ENCODE measurements around the gene TSPAN12.
"Not testable (repeated sequence)": the region's sequence is repeated elsewhere in the genome, so short reads cannot be mapped to it uniquely, and the experiment has no call there.

TSPAN12 gene

GRCh38 chr7:120792861-120793130 lies 65.1 kb downstream of the TSPAN12 start:
- H3K9me3 Mint-ChIP-seq, result no peaks in the 10 kb centered on the region
- H3K36me3 Mint-ChIP-seq (ENCODE audit: insufficient read depth), result peaks cover 2% of the 10 kb centered on the region
- H3K4me3 Mint-ChIP-seq, result no peak overlapping the region
- H3K27me3 Mint-ChIP-seq, result peaks cover 12% of the 10 kb centered on the region
- no peaks in the 10 kb centered on the region for H3K4me1 Mint-ChIP-seq
- ATAC-seq (replicated peaks; ENCODE audit: extremely low read depth, poor library complexity, severe bottlenecking) (no peak), DNase-seq (ENCODE audit: low spot score in 2 of 2) (no peak)
- H3K27ac Mint-ChIP-seq (ENCODE audit: low read depth), result no peak overlapping the region

GRCh38 chr7:120792091-120792860 lies 65.7 kb downstream of the TSPAN12 start:
- peaks cover 2% of the 10 kb centered on the region for H3K36me3 Mint-ChIP-seq (ENCODE audit: insufficient read depth)

GRCh38 chr7:120785095-120785494 lies 72.8 kb downstream of the TSPAN12 start:
- Mint-ChIP-seq H3K27me3 (peaks cover 19% of the 10 kb centered on the region), H3K9me3 (no peaks in the 10 kb centered on the region), H3K27ac (ENCODE audit: low read depth) (no peak overlapping the region), H3K4me1 (no peaks in the 10 kb centered on the region), H3K4me3 (no peak overlapping the region), H3K36me3 (ENCODE audit: insufficient read depth) (no peaks in the 10 kb centered on the region)
- ATAC-seq (replicated peaks; ENCODE audit: extremely low read depth, poor library complexity, severe bottlenecking) (no peak), DNase-seq (ENCODE audit: low spot score in 2 of 2) (no peak)

More at GRCh38 chr7:120792091-120792860, 65.7 kb downstream of the TSPAN12 start:
- Mint-ChIP-seq H3K9me3 (no peaks in the 10 kb centered on the region), H3K27me3 (peaks cover 12% of the 10 kb centered on the region), H3K27ac (ENCODE audit: low read depth) (no peak overlapping the region), H3K4me1 (no peaks in the 10 kb centered on the region), H3K4me3 (no peak overlapping the region)
- DNase-seq (ENCODE audit: low spot score in 2 of 2), result peak; percentile 15 to 18
- no peak for ATAC-seq (replicated peaks; ENCODE audit: extremely low read depth, poor library complexity, severe bottlenecking)

- H3K9me3 Mint-ChIP-seq, result no peaks in the 10 kb centered on the region
- no peak for ATAC-seq (replicated peaks; ENCODE audit: extremely low read depth, poor library complexity, severe bottlenecking)
- no peaks in the 10 kb centered on the region for H3K36me3 Mint-ChIP-seq (ENCODE audit: insufficient read depth)
- no peak for DNase-seq (ENCODE audit: low spot score in 2 of 2)
- H3K27ac Mint-ChIP-seq (ENCODE audit: low read depth), result no peak overlapping the region
- H3K4me1 Mint-ChIP-seq, result no peaks in the 10 kb centered on the region
- H3K27me3 Mint-ChIP-seq, result peaks cover 12% of the 10 kb centered on the region
- H3K4me3 Mint-ChIP-seq, result no peak overlapping the region
Measured at GRCh38 chr7:120783721-120784120, 74.2 kb downstream of the TSPAN12 start.

- H3K9me3 Mint-ChIP-seq, result no peaks in the 10 kb centered on the region
- H3K4me3 Mint-ChIP-seq, result no peak overlapping the region
- H3K36me3 Mint-ChIP-seq (ENCODE audit: insufficient read depth), result no peaks in the 10 kb centered on the region
- peaks cover 12% of the 10 kb centered on the region for H3K27me3 Mint-ChIP-seq
- H3K4me1 Mint-ChIP-seq, result no peaks in the 10 kb centered on the region
- DNase-seq (ENCODE audit: low spot score in 2 of 2), result no peak
- ATAC-seq (replicated peaks; ENCODE audit: extremely low read depth, poor library complexity, severe bottlenecking), result no peak
- H3K27ac Mint-ChIP-seq (ENCODE audit: low read depth), result no peak overlapping the region
Measured at GRCh38 chr7:120783273-120783672, 74.7 kb downstream of the TSPAN12 start.

GRCh38 chr7:120781924-120782323 lies 76.0 kb downstream of the TSPAN12 start:
- H3K4me1 Mint-ChIP-seq; H3K9me3 Mint-ChIP-seq; DNase-seq (ENCODE audit: low spot score in 2 of 2); H3K36me3 Mint-ChIP-seq (ENCODE audit: insufficient read depth); ATAC-seq (replicated peaks; ENCODE audit: extremely low read depth, poor library complexity, severe bottlenecking); H3K4me3 Mint-ChIP-seq; H3K27ac Mint-ChIP-seq (ENCODE audit: low read depth): not testable (repeated sequence)
- peaks cover 12% of the 10 kb centered on the region for H3K27me3 Mint-ChIP-seq

GRCh38 chr7:120780938-120781337 lies 77.0 kb downstream of the TSPAN12 start:
- Mint-ChIP-seq H3K4me3 (no peak overlapping the region), H3K27me3 (peaks cover 7% of the 10 kb centered on the region), H3K4me1 (no peaks in the 10 kb centered on the region), H3K27ac (ENCODE audit: low read depth) (no peak overlapping the region), H3K36me3 (ENCODE audit: insufficient read depth) (no peaks in the 10 kb centered on the region), H3K9me3 (no peaks in the 10 kb centered on the region)
- DNase-seq (ENCODE audit: low spot score in 2 of 2) (no peak), ATAC-seq (replicated peaks; ENCODE audit: extremely low read depth, poor library complexity, severe bottlenecking) (no peak)

GRCh38 chr7:120780451-120780850 lies 77.5 kb downstream of the TSPAN12 start:
- H3K27ac Mint-ChIP-seq (ENCODE audit: low read depth); ATAC-seq (replicated peaks; ENCODE audit: extremely low read depth, poor library complexity, severe bottlenecking); H3K9me3 Mint-ChIP-seq; H3K4me3 Mint-ChIP-seq; H3K4me1 Mint-ChIP-seq; H3K36me3 Mint-ChIP-seq (ENCODE audit: insufficient read depth); H3K27me3 Mint-ChIP-seq; DNase-seq (ENCODE audit: low spot score in 2 of 2): not testable (repeated sequence)

- H3K4me3 Mint-ChIP-seq; H3K27ac Mint-ChIP-seq (ENCODE audit: low read depth); DNase-seq (ENCODE audit: low spot score in 2 of 2); H3K27me3 Mint-ChIP-seq; H3K4me1 Mint-ChIP-seq; H3K36me3 Mint-ChIP-seq (ENCODE audit: insufficient read depth); ATAC-seq (replicated peaks; ENCODE audit: extremely low read depth, poor library complexity, severe bottlenecking); H3K9me3 Mint-ChIP-seq: not testable (repeated sequence)
Measured at GRCh38 chr7:120779078-120779477, 78.9 kb downstream of the TSPAN12 start.

- Mint-ChIP-seq H3K36me3 (ENCODE audit: insufficient read depth) (no peaks in the 10 kb centered on the region), H3K27ac (ENCODE audit: low read depth) (no peak overlapping the region), H3K4me1 (no peaks in the 10 kb centered on the region), H3K4me3 (no peak overlapping the region), H3K9me3 (no peaks in the 10 kb centered on the region), H3K27me3 (no peaks in the 10 kb centered on the region)
- DNase-seq (ENCODE audit: low spot score in 2 of 2) (no peak), ATAC-seq (replicated peaks; ENCODE audit: extremely low read depth, poor library complexity, severe bottlenecking) (no peak)
Measured at GRCh38 chr7:120775755-120776154, 82.2 kb downstream of the TSPAN12 start.

- Mint-ChIP-seq H3K4me3 (no peak overlapping the region), H3K27ac (ENCODE audit: low read depth) (no peak overlapping the region), H3K27me3 (no peaks in the 10 kb centered on the region), H3K9me3 (no peaks in the 10 kb centered on the region), H3K4me1 (no peaks in the 10 kb centered on the region), H3K36me3 (ENCODE audit: insufficient read depth) (no peaks in the 10 kb centered on the region)
- ATAC-seq (replicated peaks; ENCODE audit: extremely low read depth, poor library complexity, severe bottlenecking), result no peak
- no peak for DNase-seq (ENCODE audit: low spot score in 2 of 2)
Measured at GRCh38 chr7:120774481-120774880, 83.5 kb downstream of the TSPAN12 start.

- ATAC-seq (replicated peaks; ENCODE audit: extremely low read depth, poor library complexity, severe bottlenecking), result no peak
- Mint-ChIP-seq H3K4me3 (no peak overlapping the region), H3K4me1 (no peaks in the 10 kb centered on the region), H3K36me3 (ENCODE audit: insufficient read depth) (no peaks in the 10 kb centered on the region), H3K9me3 (no peaks in the 10 kb centered on the region), H3K27ac (ENCODE audit: low read depth) (no peak overlapping the region), H3K27me3 (no peaks in the 10 kb centered on the region)
- DNase-seq (ENCODE audit: low spot score in 2 of 2), result no peak
Measured at GRCh38 chr7:120770206-120770605, 87.7 kb downstream of the TSPAN12 start.

- ATAC-seq (replicated peaks; ENCODE audit: extremely low read depth, poor library complexity, severe bottlenecking) (no peak), DNase-seq (ENCODE audit: low spot score in 2 of 2) (no peak)
- no peaks in the 10 kb centered on the region for H3K9me3 Mint-ChIP-seq
- H3K27ac Mint-ChIP-seq (ENCODE audit: low read depth), result no peak overlapping the region
- H3K4me3 Mint-ChIP-seq, result no peak overlapping the region
- H3K36me3 Mint-ChIP-seq (ENCODE audit: insufficient read depth), result no peaks in the 10 kb centered on the region
- H3K27me3 Mint-ChIP-seq, result no peaks in the 10 kb centered on the region
- H3K4me1 Mint-ChIP-seq, result no peaks in the 10 kb centered on the region
Measured at GRCh38 chr7:120760851-120761250, 97.1 kb downstream of the TSPAN12 start.

Data from central memory CD8-positive, alpha-beta T cell (primary cell).